GM12878 (cell line): ENCODE measurements around the gene CELF2.

Source experiments
- BACH1 ChIP-seq: fragments of 450-650 bp; IDR thresholded peaks from 2 replicates; pipeline ENCODE4 v1.6.1; 2017; ENCODE audit warnings: mild to moderate bottlenecking, borderline replicate concordance
- CTCF ChIP-seq, 3 experiments: IDR thresholded peaks in 2 of 3; conservative IDR thresholded peaks in 1 of 3; 2 replicates each; pipeline ENCODE4 v1.5.1; 2011; ENCODE audit warnings: low read depth in 3 of 3, low read length in 3 of 3, mild to moderate bottlenecking in 3 of 3, control low read depth in 2 of 3, moderate library complexity in 2 of 3, inconsistent platforms in 1 of 3, mixed read lengths in 1 of 3; ENCODE audit not compliant: control insufficient read depth in 2 of 3, insufficient read depth in 1 of 3; ENCODE audit errors: extremely low read depth in 1 of 3
- JUNB ChIP-seq: IDR thresholded peaks from 2 replicates; pipeline ENCODE4 v1.6.1; 2016; ENCODE audit warnings: antibody characterized with exemption, mild to moderate bottlenecking
- POLR2A ChIP-seq: IDR thresholded peaks from 2 replicates; pipeline ENCODE4 v1.6.1; 2011; ENCODE audit warnings: low read depth, mild to moderate bottlenecking, low read length
- POLR2AphosphoS5 ChIP-seq: IDR thresholded peaks from 2 replicates; pipeline ENCODE4 v1.6.1; 2011; ENCODE audit warnings: mild to moderate bottlenecking, low read length, inconsistent platforms
- USF1 ChIP-seq: IDR thresholded peaks from 2 replicates; pipeline ENCODE4 v1.6.1; 2011; ENCODE audit warnings: borderline replicate concordance, low read depth, mild to moderate bottlenecking, moderate library complexity, mixed read lengths, low read length; ENCODE audit not compliant: insufficient read depth; ENCODE audit errors: extremely low read length
- ZZZ3 ChIP-seq: IDR thresholded peaks from 2 replicates; pipeline ENCODE4 v1.6.1; 2011; ENCODE audit warnings: low read depth; ENCODE audit not compliant: control insufficient read depth, insufficient read length

- TF ChIP-seq BACH1 = no peak
- no peak for TF ChIP-seq JUNB
- no peak for TF ChIP-seq USF1
- TF ChIP-seq POLR2A = no peak
- TF ChIP-seq POLR2AphosphoS5 = no peak
- no peak for TF ChIP-seq CTCF (IDR thresholded peaks at IDR 0.05 in 2 of 3, conservative IDR thresholded peaks at IDR 0.05 in 1 of 3; ENCODE audit: control insufficient read depth in 2 of 3, extremely low read depth in 1 of 3, insufficient read depth in 1 of 3, low read depth in 3 of 3, low read length in 3 of 3)
- no peak for TF ChIP-seq ZZZ3
Measured at GRCh38 chr10:11154849-11155498, 137.3 kb downstream of the CELF2 start.
